Measurements from ENCODE around the gene CTNNBL1.

Gene CTNNBL1

GRCh38 chr20:37688093-37688492 lies 5.7 kb upstream of the CTNNBL1 start:
- DNase-seq (ENCODE audit: low read depth): no peak
- TF ChIP-seq CTCF (IDR thresholded peaks at IDR 0.05; ENCODE audit: low read length, missing control alignments): no peak
- H3K4me3 ChIP-seq (replicated peaks; ENCODE audit: low read depth, low read length): no peak overlapping the region

- TF ChIP-seq CTCF (IDR thresholded peaks at IDR 0.05; ENCODE audit: low read length, missing control alignments): no peak
- DNase-seq (ENCODE audit: low read depth): no peak
- no peak overlapping the region for H3K4me3 ChIP-seq (replicated peaks; ENCODE audit: low read depth, low read length)
Observed at GRCh38 chr20:37690626-37691369, 3.0 kb upstream of the CTNNBL1 start.

GRCh38 chr20:37692459-37693166 lies 1.2 kb upstream of the CTNNBL1 start:
- no peak for TF ChIP-seq CTCF (IDR thresholded peaks at IDR 0.05; ENCODE audit: low read length, missing control alignments)
- no peak overlapping the region for H3K4me3 ChIP-seq (replicated peaks; ENCODE audit: low read depth, low read length)
- DNase-seq (ENCODE audit: low read depth): no peak

GRCh38 chr20:37693242-37693634 lies 592 bp upstream of the CTNNBL1 start:
- peak overlapping the region; percentile 96 for H3K4me3 ChIP-seq (replicated peaks; ENCODE audit: low read depth, low read length)
- TF ChIP-seq CTCF (IDR thresholded peaks at IDR 0.05; ENCODE audit: low read length, missing control alignments): no peak
- DNase-seq (ENCODE audit: low read depth): no peak

- no peak for TF ChIP-seq CTCF (IDR thresholded peaks at IDR 0.05; ENCODE audit: low read length, missing control alignments)
- H3K4me3 ChIP-seq (replicated peaks; ENCODE audit: low read depth, low read length): no peak overlapping the region
- DNase-seq (ENCODE audit: low read depth): no peak
Observed at GRCh38 chr20:37695684-37696342, 2.0 kb downstream of the CTNNBL1 start.

- TF ChIP-seq CTCF (IDR thresholded peaks at IDR 0.05; ENCODE audit: low read length, missing control alignments): no peak
- H3K4me3 ChIP-seq (replicated peaks; ENCODE audit: low read depth, low read length): no peak overlapping the region
- no peak for DNase-seq (ENCODE audit: low read depth)
Observed at GRCh38 chr20:37697314-37697713, 3.5 kb downstream of the CTNNBL1 start.
